LoVo (cell line): ENCODE results near the gene ZFY.
"Not testable (repeated sequence)": the region's sequence is repeated elsewhere in the genome, so short reads cannot be mapped to it uniquely, and the experiment has no call there.

Experiments
- DNase-seq: peaks from one replicate; pipeline ENCODE4 v3.0.0-alpha.2; 2016; ENCODE audit warnings: low spot score

ZFY gene

DNA sequence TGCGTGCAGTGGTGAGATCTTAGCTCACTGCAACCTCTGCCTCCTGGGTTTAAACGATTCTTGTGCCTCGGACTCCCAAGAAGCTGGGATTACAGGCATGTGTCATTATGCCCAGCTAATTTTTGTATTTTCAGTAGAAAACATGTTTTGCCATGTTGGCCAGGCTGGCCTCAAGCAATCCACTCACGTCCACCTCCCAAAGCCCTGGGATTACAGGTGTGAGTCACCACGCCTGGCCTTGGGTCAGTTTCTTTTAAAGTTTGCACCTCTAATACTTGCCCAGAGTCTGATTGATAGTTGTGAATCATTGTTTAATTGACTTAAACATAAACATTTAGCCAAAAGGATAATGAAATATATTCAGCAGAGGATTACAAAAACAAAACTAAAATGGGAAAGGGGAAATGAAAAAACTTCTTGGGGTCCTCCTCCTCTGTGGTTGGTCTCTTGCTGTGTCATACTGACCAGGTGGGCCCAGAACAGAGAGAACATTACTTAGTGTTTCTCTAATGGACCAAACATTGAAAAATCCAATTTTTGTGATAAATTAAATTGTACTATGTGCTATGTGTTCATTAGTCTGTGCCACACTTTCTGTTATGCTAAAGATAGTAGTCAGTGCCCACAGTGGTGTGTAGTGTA lies 38.0 kb downstream of the ZFY start:
- no peak for DNase-seq

DNA sequence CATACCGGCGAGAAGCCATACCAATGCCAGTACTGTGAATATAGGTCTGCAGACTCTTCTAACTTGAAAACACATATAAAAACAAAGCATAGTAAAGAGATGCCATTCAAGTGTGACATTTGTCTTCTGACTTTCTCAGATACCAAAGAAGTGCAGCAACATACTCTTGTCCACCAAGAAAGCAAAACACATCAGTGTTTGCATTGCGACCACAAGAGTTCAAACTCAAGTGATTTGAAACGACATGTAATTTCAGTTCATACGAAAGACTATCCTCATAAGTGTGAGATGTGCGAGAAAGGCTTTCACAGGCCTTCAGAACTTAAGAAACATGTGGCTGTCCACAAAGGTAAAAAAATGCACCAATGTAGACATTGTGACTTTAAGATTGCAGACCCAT lies 44.1 kb downstream of the ZFY start:
- no peak for DNase-seq

DNA sequence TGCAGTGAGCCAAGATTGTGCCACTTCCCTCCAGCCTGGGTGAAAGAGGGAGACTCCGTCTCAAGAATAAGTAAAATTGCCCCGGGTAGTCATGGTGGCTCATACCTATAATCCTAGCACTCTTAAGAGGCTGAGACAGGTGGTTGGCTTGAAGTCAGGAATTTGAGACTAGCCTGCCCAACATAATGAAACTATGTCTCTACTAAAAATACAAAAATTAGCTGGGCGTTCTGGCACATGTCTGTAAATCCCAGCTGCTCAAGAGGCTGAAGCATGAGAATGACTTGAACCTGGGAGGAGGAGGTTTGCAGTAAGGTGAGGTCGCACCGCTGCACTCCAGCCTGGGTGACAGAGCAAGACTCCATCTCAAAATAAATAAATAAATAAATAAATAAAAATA lies 49.3 kb downstream of the ZFY start:
- DNase-seq = no peak

DNA sequence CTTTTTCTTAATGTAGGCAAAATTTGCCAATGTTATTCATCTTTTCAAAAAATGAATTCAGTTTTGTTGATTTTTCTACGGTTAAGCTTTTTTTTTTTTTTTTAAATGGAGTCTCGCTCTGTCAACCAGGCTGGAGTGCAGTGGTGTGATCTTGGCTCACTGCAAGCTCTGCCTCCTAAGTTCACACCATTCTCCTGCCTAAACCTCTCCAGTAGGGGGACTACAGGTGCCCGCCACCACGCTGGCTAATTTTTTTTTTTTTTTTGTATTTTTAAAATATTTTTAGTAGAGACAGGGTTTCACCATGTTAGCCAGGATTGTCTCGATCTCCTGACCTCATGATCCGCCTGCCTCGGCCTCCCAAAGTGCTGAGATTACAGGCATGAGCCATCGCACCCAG lies 52.0 kb downstream of the ZFY start:
- DNase-seq = not testable (repeated sequence)

DNA sequence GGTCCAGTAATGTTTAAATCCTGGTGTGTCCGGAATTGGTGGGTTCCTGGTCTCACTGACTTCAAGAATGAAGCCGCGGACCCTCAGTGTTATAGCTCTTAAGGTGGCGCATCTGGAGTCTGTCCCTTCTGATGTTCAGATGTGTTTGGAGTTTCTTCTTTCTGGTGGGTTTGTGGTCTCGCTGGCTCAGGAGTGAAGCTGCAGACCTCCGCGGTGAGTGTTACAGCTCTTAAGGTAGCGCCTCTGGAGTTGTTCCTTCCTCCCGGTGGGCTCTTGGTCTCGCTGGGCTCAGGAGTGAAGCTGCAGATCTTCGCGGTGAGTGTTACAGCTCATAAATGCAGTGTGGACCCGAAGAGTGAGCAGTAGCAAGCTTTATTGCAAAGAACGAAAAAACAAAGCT lies 62.2 kb downstream of the ZFY start:
- DNase-seq = not testable (repeated sequence)

DNA sequence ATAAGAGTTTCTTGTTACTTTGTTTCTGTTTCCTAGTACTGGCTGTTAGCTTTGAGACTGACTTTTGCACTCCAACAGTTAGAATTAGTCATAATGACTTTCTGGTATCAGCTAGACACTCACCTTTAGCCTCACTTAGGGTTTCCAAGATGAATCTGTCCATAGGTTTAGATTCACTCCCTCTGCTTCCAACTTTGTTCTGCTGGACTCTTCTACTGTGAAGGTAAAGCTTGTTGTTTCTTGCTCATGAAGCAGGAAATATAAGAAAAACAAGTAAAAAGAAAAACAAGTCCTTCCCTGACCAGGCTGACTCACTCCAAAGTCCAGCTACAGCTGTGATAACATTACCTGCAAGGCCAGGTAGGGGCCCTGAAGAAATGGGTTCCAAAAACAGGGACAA lies 67.0 kb downstream of the ZFY start:
- peak; percentile 34 for DNase-seq

DNA sequence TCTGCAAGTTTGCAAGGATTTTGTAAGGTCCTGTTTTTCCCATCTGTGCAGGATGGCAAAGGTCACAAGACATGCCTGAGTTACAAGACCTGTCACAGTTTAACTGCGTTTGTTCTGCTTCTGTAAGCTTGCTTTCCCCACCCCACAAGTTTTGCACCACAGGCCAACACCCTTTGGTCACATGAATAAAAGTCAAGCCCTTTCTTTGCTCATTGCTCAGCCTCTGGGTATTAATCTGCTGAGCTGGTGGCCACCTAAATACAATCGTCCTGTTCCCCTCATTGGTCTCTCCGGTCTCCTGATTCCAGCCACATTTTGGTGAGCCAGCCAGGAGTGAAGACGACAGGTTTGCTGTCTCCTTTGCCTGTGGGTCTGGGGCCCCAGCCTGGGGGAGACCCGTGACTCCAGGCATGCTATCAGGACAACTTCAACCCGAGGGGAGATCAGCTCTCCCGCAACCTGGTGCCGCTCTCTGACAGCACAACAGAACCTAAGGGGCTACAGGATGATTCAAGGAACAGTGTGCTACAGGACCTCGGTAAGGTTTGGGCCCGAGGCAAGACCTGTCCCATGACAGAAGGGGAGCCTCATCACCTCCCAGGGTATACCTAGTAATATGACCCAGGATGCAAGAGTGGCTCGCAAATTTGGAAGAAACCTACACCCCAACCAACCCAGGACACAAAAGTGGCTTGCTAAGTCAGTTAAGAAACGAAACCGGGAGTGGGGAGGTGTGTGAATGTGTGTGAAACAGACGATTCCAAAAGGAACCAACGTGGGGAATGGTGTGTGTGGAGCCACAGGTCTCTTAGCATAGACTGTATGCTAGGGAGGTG lies 67.7 kb downstream of the ZFY start:
- no peak for DNase-seq

DNA sequence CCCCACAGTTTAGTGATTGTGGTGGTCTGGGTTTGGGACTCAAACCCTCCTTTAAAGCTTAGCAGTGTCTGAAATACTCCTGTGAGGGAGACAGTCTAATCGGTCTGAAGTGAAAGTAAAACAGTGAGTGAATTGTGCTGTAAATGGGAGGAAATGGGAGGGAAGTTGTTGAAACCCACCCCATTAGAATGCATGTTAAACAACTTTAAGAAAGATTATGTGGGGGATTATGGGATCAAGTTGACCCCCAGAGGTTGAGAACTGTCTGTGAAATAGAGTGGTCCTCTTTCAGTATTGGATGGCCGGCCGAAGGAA lies 68.3 kb downstream of the ZFY start:
- no peak for DNase-seq

DNA sequence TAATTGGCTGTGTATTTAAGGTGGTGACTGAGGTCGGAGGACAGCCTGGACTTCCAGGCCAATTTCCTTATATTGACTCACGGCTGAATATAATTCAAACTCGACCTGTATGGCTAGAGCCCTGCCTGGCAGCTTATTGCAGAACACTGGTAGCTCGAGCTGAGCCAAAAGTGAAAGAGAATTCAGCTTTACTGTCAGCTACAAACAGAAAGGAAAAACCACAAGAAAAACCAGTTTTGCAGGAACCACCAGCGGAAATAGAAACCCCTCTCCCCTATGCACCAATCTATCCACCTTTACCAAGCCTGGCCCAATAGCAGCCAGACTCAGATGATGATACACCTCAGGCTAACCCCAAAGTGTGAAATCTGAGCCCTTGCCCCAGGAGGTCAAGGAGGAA lies 68.7 kb downstream of the ZFY start:
- DNase-seq = peak; percentile 43

DNA sequence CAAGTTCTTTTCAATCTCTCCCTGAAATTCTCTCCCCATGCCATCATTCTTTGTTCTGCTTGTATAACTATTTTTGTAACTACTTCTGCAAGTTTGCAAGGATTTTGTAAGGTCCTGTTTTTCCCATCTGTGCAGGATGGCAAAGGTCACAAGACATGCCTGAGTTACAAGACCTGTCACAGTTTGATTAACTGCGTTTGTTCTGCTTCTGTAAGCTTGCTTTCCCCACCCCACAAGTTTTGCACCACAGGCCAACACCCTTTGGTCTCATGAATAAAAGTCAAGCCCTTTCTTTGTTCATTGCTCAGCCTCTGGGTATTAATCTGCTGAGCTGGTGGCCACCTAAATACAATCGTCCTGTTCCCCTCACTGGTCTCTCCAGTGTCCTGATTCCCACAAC lies 70.8 kb downstream of the ZFY start:
- DNase-seq = not testable (repeated sequence)

DNA sequence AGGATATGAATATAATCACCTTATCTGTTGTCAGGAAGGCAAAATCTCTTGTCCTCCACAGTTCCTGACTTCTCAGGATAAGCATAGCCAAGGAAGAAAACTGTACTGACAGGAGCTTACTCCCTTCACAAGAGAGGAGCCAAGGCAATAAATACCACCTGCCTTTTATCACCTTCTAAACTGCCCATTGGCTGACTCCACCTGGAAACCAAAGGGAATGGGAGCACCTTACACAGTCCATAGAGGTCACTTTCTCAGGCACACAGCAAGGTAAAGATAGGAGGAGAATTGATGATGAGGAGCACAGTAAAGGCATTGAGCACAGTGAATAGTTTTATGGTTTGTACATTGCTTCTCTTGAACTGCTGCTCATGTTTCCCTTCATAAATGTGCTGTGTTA lies 72.8 kb downstream of the ZFY start:
- no peak for DNase-seq

DNA sequence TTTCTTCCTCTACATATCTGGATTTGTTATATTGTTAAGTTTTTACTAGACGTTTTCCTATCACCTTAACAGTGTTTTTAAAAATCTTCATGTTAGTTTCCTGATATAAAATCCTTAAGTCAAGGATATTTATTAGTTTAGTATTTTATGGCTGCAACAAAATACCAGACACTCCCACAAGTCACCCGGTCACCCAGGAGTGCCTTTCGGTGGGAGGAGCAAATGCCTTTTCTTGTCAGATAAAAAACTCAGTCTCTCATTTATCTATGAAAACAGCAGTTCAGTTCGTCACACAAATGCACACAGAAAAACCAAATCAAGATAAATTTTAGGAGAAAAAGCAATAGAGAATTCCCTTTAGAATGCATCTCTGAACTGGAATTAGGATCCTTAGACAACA lies 77.0 kb downstream of the ZFY start:
- DNase-seq = peak; percentile 41

DNA sequence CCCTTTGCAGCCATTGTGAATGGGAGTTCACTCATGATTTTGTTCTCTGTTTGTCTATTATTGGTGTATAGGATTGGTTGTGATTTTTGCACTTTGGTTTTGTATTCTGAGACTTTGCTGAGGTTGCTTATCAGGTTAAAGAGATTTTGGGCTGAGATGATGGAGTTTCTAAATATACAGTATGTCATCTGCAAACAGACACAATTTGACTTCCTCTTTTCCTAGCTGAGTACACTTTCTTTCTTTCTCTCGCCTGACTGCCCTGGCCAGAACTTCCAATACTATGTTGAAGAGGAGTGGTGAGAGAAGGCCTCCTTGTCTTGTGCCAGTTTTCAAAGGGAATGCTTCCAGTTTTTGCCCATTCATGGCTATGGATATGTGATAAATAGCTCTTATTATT lies 81.4 kb downstream of the ZFY start:
- no peak for DNase-seq

DNA sequence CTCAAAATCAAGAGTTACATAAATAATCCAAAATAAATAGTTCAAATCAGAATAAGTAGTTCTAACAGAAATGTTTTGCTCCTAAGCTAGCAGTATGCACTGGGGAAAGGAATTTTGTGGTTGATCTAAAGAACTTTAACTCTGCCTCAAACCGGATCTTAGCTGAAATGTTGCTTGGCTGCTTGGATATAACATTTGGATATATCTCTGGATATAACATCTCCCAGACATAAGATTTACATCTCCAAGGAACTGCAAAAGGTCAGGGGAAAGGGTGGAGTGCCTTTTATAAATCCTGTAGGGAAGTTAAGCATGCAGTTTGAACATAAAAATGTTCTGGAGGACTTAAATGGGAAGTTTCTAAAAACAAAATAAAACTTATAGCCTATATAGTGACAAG lies 83.4 kb downstream of the ZFY start:
- no peak for DNase-seq

DNA sequence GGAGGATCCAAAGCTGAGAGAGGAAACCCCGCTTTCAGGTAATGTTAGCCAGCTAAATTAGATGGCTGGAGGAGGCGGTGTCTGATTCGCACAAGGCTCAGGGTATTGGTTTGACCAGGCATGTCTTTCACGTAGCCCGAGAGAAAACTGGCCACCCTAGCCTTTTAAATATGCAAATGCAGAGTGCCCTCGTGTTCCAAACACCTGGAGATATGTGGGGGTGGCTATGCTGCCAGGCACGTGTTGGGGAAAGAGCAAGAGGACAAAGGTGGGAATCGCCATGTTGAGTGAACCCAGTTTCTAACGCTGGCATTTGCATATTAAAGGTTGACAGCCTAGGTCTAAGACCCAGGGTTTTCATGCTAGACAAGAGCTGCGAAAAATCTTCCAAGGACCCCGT lies 84.4 kb downstream of the ZFY start:
- DNase-seq = no peak

DNA sequence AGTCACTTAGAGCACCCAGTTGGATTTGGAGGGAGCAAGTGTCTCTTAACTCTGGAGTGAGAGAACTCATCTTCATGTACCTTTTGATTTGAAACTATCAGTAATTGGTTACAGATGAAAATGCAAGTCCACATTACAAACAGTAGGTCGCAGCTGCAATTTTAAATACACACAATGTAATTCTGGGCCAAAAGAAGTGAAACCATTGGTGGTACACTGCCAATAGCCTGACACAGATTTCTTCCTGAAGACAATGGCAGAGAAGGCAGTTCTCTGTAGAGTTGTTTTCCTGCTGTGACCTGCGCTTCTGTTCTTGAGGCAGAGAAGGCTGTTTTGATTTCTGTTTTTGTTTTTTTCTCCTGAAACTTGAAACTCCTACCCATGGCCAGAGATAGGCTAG lies 86.0 kb downstream of the ZFY start:
- no peak for DNase-seq

DNA sequence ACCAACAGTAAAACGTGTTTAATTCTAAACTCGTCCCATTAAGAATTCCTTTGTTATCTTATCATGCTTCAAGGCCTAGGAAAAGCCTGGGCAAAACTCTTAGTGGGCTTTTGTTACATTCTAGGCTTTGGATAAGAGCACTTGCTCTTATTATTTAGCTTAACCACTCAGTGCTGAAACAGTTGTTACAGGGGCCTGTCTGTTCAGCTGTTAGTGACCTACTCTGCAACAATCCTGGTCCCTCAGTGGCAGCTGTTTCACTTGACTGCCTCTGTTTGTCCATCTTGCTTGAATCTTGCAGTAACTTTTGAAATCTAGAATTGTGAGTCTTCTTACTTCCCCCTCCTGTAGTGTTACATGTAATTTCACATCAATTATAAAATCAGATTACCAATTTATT lies 88.4 kb downstream of the ZFY start:
- DNase-seq = no peak

DNA sequence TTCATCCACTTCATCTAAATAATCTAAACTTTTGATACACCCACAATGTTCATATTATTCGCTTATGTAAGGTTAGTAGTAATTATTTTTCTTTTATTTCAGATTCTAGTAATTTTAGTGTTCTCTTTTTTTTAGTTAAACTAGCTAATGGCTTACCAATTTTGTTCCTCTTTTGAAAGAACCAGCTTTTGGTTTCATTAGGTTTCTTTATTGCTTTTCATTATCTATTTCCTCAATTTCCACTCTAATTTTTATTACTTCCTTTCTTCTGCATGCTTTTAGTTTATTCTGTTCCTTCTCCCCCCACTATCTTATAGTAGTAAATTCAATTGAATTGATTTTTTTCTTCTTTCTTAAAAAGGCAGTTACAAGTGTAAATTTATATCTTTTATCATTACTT lies 90.2 kb downstream of the ZFY start:
- DNase-seq = no peak
